Fibroblast of skin of right biceps (primary cell): ENCODE measurements around the gene ADRA2C.
"Not testable (repeated sequence)": the region's sequence is repeated elsewhere in the genome, so short reads cannot be mapped to it uniquely, and the experiment has no call there.

ENCODE experiments used
- DNase-seq: peaks from one replicate; pipeline ENCODE4 v3.0.0-alpha.2; 2013

ADRA2C gene

GRCh38 chr4:3801521-3801920, 35.3 kb downstream of the ADRA2C start:
- DNase-seq = no peak

GRCh38 chr4:3801931-3802550, 35.9 kb downstream of the ADRA2C start:
- no peak for DNase-seq

- no peak for DNase-seq
Observed at GRCh38 chr4:3802571-3803474, 36.6 kb downstream of the ADRA2C start.

- no peak for DNase-seq
Observed at GRCh38 chr4:3803475-3803847, 37.3 kb downstream of the ADRA2C start.

GRCh38 chr4:3803946-3804345, 37.8 kb downstream of the ADRA2C start:
- no peak for DNase-seq

- DNase-seq = no peak
Observed at GRCh38 chr4:3805026-3805425, 38.8 kb downstream of the ADRA2C start.

GRCh38 chr4:3805731-3806130, 39.5 kb downstream of the ADRA2C start:
- DNase-seq = no peak

GRCh38 chr4:3807311-3807710, 41.1 kb downstream of the ADRA2C start:
- DNase-seq = no peak

- DNase-seq = no peak
Observed at GRCh38 chr4:3807822-3808496, 41.8 kb downstream of the ADRA2C start.

- DNase-seq = no peak
Observed at GRCh38 chr4:3808597-3808996, 42.4 kb downstream of the ADRA2C start.

- DNase-seq = no peak
Observed at GRCh38 chr4:3809028-3809427, 42.8 kb downstream of the ADRA2C start.

GRCh38 chr4:3809451-3810110, 43.4 kb downstream of the ADRA2C start:
- no peak for DNase-seq

- DNase-seq = no peak
Observed at GRCh38 chr4:3810111-3810680, 44.0 kb downstream of the ADRA2C start.

- no peak for DNase-seq
Observed at GRCh38 chr4:3810796-3811485, 44.8 kb downstream of the ADRA2C start.

GRCh38 chr4:3811621-3812020, 45.4 kb downstream of the ADRA2C start:
- no peak for DNase-seq

GRCh38 chr4:3812211-3812934, 46.2 kb downstream of the ADRA2C start:
- no peak for DNase-seq

GRCh38 chr4:3813151-3814052, 47.2 kb downstream of the ADRA2C start:
- DNase-seq = no peak

GRCh38 chr4:3814053-3814570, 47.9 kb downstream of the ADRA2C start:
- no peak for DNase-seq

- not testable (repeated sequence) for DNase-seq
Observed at GRCh38 chr4:3814838-3815237, 48.7 kb downstream of the ADRA2C start.

GRCh38 chr4:3816256-3816825, 50.2 kb downstream of the ADRA2C start:
- no peak for DNase-seq
